Endodermal cell (in vitro differentiated cells): Measurements from ENCODE around the gene CERS3. TPM values are rescaled to one million over a fixed set of nuclear protein-coding genes. Genes with fewer than 3 reads are reported as not detected.

Experiments
- DNase-seq: peaks from one replicate; pipeline ENCODE4 v3.0.0-alpha.2; 2017
- H3K27ac ChIP-seq: 2 replicates; pipeline ENCODE4 v1.5.1; 2013; ENCODE audit warnings: mild to moderate bottlenecking, low read depth, low read length, moderate library complexity
- H3K27me3 ChIP-seq: 2 replicates; pipeline ENCODE4 v1.6.1; 2013; ENCODE audit warnings: mild to moderate bottlenecking, low read length, moderate library complexity; ENCODE audit not compliant: insufficient read depth, control insufficient read depth, poor library complexity, severe bottlenecking
- H3K36me3 ChIP-seq: 2 replicates; pipeline ENCODE4 v1.7.0; 2013; ENCODE audit warnings: mild to moderate bottlenecking, low read length, moderate library complexity; ENCODE audit not compliant: control insufficient read depth, insufficient read depth
- H3K4me1 ChIP-seq: one replicate; pipeline ENCODE4 v1.7.0; 2013; ENCODE audit warnings: low read length; ENCODE audit not compliant: control insufficient read depth, insufficient read depth
- H3K4me3 ChIP-seq: 2 replicates; pipeline ENCODE4 v1.5.1; 2013; ENCODE audit warnings: mild to moderate bottlenecking, low read length, moderate library complexity
- H3K9ac ChIP-seq: 2 replicates; pipeline ENCODE4 v1.6.1; 2013; ENCODE audit warnings: mild to moderate bottlenecking, low read length, moderate library complexity; ENCODE audit not compliant: poor library complexity, severe bottlenecking; ENCODE audit errors: extremely low read depth
- H3K9me3 ChIP-seq: 2 replicates; pipeline ENCODE4 v1.6.1; 2013; ENCODE audit warnings: mild to moderate bottlenecking, low read length, moderate library complexity; ENCODE audit not compliant: control insufficient read depth
- H3K27ac Mint-ChIP-seq: 2 replicates; pipeline ENCODE4 v1.8.0; 2020; ENCODE audit warnings: mixed read lengths
- H3K27me3 Mint-ChIP-seq: 2 replicates; pipeline ENCODE4 v1.8.0; 2021; ENCODE audit warnings: mild to moderate bottlenecking, mixed read lengths; ENCODE audit not compliant: insufficient read depth
- H3K36me3 Mint-ChIP-seq: 2 replicates; pipeline ENCODE4 v1.8.0; 2020; ENCODE audit warnings: low read depth, mixed read lengths
- H3K4me1 Mint-ChIP-seq: 2 replicates; pipeline ENCODE4 v1.8.0; 2020; ENCODE audit warnings: mixed read lengths
- H3K4me3 Mint-ChIP-seq: 2 replicates; pipeline ENCODE4 v1.8.0; 2020; ENCODE audit warnings: mild to moderate bottlenecking, moderate library complexity, mixed read lengths
- H3K9me3 Mint-ChIP-seq: 2 replicates; pipeline ENCODE4 v1.8.0; 2020; ENCODE audit warnings: mild to moderate bottlenecking, mixed read lengths
- WGBS, 2 experiments: methylation state at CpG; one replicate each; pipeline versions ENCODE4 v1.1.5 to v1.1.7; 2013; ENCODE audit warnings: missing lambda C conversion rate in 2 of 2, mixed read lengths in 1 of 2; ENCODE audit not compliant: insufficient coverage in 1 of 2, insufficient read length in 1 of 2; 5-methylcytosine and 5-hydroxymethylcytosine counted together
- total RNA-seq, 2 donors: library from RNA; stranded (reverse); fragmentation: NEBNext Ultra II Directional in 1 of 2; extraction: Animal tissue kit (Norgen Biotek cat#: 25700) in 1 of 2; gene quantifications; 2 replicates in 1 of 2; 3 replicates in 1 of 2; pipeline ENCODE4 v1.2.1, GENCODE V29; 2021
- TF ChIP-seq, protein P1 (sequence below): fragments of 200-600 bp; sonication (generic); conservative IDR thresholded peaks from 2 replicates; pipeline ENCODE4 v1.5.0; 2021; ENCODE audit warnings: antibody characterized with exemption, mild to moderate bottlenecking

Gene CERS3
- total RNA-seq, 2 donors from 2014 or later: 0.48 TPM; not detected in 1

DNA sequence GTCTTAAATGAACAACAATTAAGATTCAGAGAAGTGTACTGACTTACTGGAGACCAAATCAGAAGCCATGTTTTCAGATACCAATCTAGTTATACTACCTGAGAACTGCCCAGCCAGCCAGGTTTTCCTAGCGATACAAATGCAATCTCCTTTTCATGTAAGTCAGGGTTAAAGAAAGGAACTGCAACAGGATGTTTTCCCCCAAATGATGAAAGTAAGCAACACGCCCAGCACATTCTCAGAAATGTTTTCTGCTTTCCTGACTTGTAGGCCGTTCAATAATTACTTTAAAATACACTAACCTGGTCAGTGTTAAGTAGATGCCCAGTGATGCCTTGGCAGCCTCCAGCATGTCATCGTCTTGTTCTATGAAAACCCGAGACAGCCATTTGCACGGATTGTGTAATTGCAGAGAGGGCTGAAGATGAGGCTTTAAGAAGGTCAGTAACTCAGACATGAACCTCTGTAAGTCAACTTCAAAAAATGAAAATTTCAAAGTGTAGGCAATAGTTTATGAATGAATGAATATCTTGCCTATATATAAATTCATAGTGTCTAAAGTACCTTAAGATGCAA is 42.9 kb upstream of the CERS3 start:
- Histone ChIP-seq H3K27me3 (no peaks in the 10 kb centered on the region), H3K27ac (no peak overlapping the region), H3K36me3 (peaks cover 33% of the 10 kb centered on the region), H3K4me3 (no peak overlapping the region), H3K4me1 (no peaks in the 10 kb centered on the region), H3K9ac (no peak overlapping the region), H3K9me3 (no peaks in the 10 kb centered on the region)
- DNase-seq: no peak
- Mint-ChIP-seq H3K36me3 (peaks cover 24% of the 10 kb centered on the region), H3K4me3 (no peak overlapping the region), H3K27me3 (no peaks in the 10 kb centered on the region), H3K9me3 (no peaks in the 10 kb centered on the region), H3K4me1 (no peaks in the 10 kb centered on the region), H3K27ac (no peak overlapping the region)
- TF ChIP-seq, protein P1, sequence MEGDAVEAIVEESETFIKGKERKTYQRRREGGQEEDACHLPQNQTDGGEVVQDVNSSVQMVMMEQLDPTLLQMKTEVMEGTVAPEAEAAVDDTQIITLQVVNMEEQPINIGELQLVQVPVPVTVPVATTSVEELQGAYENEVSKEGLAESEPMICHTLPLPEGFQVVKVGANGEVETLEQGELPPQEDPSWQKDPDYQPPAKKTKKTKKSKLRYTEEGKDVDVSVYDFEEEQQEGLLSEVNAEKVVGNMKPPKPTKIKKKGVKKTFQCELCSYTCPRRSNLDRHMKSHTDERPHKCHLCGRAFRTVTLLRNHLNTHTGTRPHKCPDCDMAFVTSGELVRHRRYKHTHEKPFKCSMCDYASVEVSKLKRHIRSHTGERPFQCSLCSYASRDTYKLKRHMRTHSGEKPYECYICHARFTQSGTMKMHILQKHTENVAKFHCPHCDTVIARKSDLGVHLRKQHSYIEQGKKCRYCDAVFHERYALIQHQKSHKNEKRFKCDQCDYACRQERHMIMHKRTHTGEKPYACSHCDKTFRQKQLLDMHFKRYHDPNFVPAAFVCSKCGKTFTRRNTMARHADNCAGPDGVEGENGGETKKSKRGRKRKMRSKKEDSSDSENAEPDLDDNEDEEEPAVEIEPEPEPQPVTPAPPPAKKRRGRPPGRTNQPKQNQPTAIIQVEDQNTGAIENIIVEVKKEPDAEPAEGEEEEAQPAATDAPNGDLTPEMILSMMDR: no peak
- 90 to 91% methylated on average over 6 of the region's 6 CpGs for WGBS, 2 experiments

DNA sequence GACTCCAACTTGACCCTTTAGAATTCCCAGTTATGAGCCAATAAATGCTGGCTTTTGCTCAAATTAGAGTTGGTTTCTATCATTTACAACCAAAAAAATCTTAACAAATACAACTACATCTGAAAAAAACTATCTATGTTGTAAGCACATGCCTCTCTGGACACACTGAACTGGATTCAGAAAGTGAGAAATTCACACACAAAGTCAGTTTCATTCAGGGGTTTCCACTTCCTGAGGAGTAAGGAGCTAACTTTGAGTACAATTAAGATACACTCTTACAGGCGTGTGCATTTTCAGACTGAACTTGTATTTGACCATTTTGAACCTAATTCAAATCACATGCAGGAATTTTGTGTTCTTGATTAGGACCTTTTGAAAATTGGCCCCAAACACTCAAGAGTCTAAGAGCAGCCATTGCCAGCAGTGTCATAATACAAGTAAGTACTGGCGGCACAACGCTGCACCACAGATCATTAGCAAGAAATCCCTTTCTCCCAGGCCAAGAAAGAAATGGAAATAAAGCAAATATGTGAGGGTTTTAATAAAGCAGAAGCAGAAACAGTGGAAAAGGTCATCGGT is 42.1 kb upstream of the CERS3 start:
- Histone ChIP-seq H3K4me1 (no peaks in the 10 kb centered on the region), H3K9ac (no peak overlapping the region), H3K27ac (no peak overlapping the region), H3K4me3 (no peak overlapping the region), H3K9me3 (no peaks in the 10 kb centered on the region), H3K36me3 (peaks cover 33% of the 10 kb centered on the region), H3K27me3 (no peaks in the 10 kb centered on the region)
- no peak for DNase-seq
- H3K4me1 Mint-ChIP-seq: no peaks in the 10 kb centered on the region
- H3K36me3 Mint-ChIP-seq: peaks cover 22% of the 10 kb centered on the region
- no peak overlapping the region for H3K4me3 Mint-ChIP-seq
- WGBS, 2 experiments: 93 to 95% methylated on average over 3 to 4 of the region's 4 CpGs
- H3K27ac Mint-ChIP-seq: no peak overlapping the region
- no peaks in the 10 kb centered on the region for H3K27me3 Mint-ChIP-seq
- TF ChIP-seq, protein P1: no peak
- H3K9me3 Mint-ChIP-seq: no peaks in the 10 kb centered on the region

DNA sequence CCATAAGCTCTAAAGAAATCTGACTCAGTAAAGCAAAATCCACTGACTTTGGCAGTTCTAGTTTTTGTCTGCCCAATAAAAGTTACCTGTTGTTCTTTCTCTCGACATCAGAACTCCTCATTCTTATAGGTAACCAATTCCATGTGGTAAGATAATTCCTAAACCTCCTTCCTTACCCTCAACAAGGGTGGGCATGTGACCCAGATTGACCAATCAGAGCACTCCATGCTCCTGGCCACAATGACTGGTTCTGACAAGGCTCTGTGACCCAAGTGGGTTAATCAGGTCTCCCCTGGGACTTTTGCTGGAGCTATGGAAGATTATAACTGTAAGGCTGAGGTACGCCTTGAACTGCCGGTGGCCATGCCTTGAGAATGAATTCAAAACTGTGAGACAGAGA is 41.5 kb upstream of the CERS3 start:
- Mint-ChIP-seq H3K27me3 (no peaks in the 10 kb centered on the region), H3K4me1 (no peaks in the 10 kb centered on the region), H3K36me3 (peaks cover 22% of the 10 kb centered on the region), H3K27ac (no peak overlapping the region), H3K4me3 (no peak overlapping the region), H3K9me3 (no peaks in the 10 kb centered on the region)
- H3K9me3 ChIP-seq: no peaks in the 10 kb centered on the region
- DNase-seq: no peak
- no peaks in the 10 kb centered on the region for H3K27me3 ChIP-seq
- no peaks in the 10 kb centered on the region for H3K4me1 ChIP-seq
- no peak overlapping the region for H3K4me3 ChIP-seq
- H3K36me3 ChIP-seq: peaks cover 33% of the 10 kb centered on the region
- 89 to 100% methylated on average over 1 to 3 of the region's 3 CpGs for WGBS, 2 experiments
- no peak overlapping the region for H3K27ac ChIP-seq
- H3K9ac ChIP-seq: no peak overlapping the region
- TF ChIP-seq, protein P1: no peak
